Hepatocyte (in vitro differentiated cells): ENCODE measurements around the gene SCUBE2.

Experiments used
- EZH2phosphoT487 ChIP-seq: fragments of 200-600 bp; sonication (generic); IDR thresholded peaks from one replicate; pipeline ENCODE4 v1.6.1; 2018; ENCODE audit warnings: antibody characterized with exemption, mild to moderate bottlenecking, low read depth, moderate library complexity; ENCODE audit not compliant: unreplicated experiment, severe bottlenecking
- TF ChIP-seq, protein P1 (sequence below): fragments of 200-600 bp; sonication (generic); IDR thresholded peaks from 2 replicates; pipeline ENCODE4 v1.5.1; 2016; ENCODE audit warnings: antibody characterized with exemption, mild to moderate bottlenecking; ENCODE audit not compliant: poor library complexity

- TF ChIP-seq, protein P1, sequence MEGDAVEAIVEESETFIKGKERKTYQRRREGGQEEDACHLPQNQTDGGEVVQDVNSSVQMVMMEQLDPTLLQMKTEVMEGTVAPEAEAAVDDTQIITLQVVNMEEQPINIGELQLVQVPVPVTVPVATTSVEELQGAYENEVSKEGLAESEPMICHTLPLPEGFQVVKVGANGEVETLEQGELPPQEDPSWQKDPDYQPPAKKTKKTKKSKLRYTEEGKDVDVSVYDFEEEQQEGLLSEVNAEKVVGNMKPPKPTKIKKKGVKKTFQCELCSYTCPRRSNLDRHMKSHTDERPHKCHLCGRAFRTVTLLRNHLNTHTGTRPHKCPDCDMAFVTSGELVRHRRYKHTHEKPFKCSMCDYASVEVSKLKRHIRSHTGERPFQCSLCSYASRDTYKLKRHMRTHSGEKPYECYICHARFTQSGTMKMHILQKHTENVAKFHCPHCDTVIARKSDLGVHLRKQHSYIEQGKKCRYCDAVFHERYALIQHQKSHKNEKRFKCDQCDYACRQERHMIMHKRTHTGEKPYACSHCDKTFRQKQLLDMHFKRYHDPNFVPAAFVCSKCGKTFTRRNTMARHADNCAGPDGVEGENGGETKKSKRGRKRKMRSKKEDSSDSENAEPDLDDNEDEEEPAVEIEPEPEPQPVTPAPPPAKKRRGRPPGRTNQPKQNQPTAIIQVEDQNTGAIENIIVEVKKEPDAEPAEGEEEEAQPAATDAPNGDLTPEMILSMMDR: no peak
- no peak for TF ChIP-seq EZH2phosphoT487
Measured at GRCh38 chr11:9028581-9028980, 62.8 kb downstream of the SCUBE2 start.
